ENCODE results near the gene SNHG17. TPM values are rescaled to one million over a fixed set of nuclear protein-coding genes. Genes with fewer than 3 reads are reported as not detected.
"Not testable (repeated sequence)": the region's sequence is repeated elsewhere in the genome, so short reads cannot be mapped to it uniquely, and the experiment has no call there.

The SNHG17 gene
- polyA plus RNA-seq, 1 experiment = 41.4 TPM

- H3K27me3 ChIP-seq (ENCODE audit: control insufficient read depth, insufficient read depth, low read length); CTCF ChIA-PET; H3K4me3 ChIP-seq (ENCODE audit: low read depth, low read length); DNase-seq (ENCODE audit: low read depth); H3K36me3 ChIP-seq (ENCODE audit: control insufficient read depth, insufficient read depth, low read length); POLR2A ChIA-PET: not testable (repeated sequence)
Observed at GRCh38 chr20:38460631-38461030, 25.5 kb upstream of the SNHG17 start.

DNA sequence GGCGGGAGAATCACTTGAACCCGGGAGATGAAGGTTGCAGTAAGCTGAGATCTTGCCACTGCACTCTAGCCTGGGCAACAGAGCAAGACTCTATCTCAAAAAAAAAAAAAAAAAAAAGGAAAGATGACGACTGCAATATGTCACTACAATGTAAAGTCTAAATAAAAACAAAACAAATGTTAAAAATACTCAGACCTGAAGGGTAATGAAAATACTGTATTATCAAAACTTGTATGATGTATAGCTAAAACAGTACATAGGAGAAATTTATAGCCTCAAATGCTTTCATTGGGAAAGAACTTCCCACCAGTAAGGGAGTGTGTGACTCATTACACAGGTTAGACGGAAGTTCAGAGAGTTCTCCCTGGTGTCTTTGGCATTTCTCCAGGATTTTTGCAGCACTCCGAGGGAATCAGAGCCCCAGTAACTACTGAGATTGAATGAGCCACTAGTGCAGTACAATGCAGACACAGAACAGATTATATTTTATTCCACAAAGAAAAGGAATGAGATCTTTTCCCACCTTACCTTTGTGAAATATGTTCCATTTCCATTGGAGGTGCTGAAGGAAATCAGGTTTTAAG lies 25.0 kb upstream of the SNHG17 start:
- POLR2A ChIA-PET = no interaction called here
- no peak for DNase-seq (ENCODE audit: low read depth)

GRCh38 chr20:38458314-38458713 lies 23.2 kb upstream of the SNHG17 start:
- no peak for DNase-seq (ENCODE audit: low read depth)
- CTCF ChIA-PET = interaction anchor here (1.1 to 2.7 kb wide), 4 partner anchors 10 to 23 kb away, joined by 4 to 9 read pairs (median 6); partner anchors contain the start of genes RALGAPB and SNHG17
- TF ChIP-seq, protein P1, sequence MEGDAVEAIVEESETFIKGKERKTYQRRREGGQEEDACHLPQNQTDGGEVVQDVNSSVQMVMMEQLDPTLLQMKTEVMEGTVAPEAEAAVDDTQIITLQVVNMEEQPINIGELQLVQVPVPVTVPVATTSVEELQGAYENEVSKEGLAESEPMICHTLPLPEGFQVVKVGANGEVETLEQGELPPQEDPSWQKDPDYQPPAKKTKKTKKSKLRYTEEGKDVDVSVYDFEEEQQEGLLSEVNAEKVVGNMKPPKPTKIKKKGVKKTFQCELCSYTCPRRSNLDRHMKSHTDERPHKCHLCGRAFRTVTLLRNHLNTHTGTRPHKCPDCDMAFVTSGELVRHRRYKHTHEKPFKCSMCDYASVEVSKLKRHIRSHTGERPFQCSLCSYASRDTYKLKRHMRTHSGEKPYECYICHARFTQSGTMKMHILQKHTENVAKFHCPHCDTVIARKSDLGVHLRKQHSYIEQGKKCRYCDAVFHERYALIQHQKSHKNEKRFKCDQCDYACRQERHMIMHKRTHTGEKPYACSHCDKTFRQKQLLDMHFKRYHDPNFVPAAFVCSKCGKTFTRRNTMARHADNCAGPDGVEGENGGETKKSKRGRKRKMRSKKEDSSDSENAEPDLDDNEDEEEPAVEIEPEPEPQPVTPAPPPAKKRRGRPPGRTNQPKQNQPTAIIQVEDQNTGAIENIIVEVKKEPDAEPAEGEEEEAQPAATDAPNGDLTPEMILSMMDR (IDR thresholded peaks at IDR 0.05; ENCODE audit: insufficient read depth, low read depth, low read length) = no peak
- POLR2A ChIA-PET = no interaction called here
- H3K27me3 ChIP-seq (ENCODE audit: control insufficient read depth, insufficient read depth, low read length) = peaks cover 2% of the 10 kb centered on the region; the same call in 1 of the 2 replicates
- H3K4me3 ChIP-seq (ENCODE audit: low read depth, low read length) = no peak overlapping the region
- H3K36me3 ChIP-seq (ENCODE audit: control insufficient read depth, insufficient read depth, low read length) = no peaks in the 10 kb centered on the region

More for the DNA sequence above, 25.0 kb upstream of the SNHG17 start:
- TF ChIP-seq, protein P1 (IDR thresholded peaks at IDR 0.05; ENCODE audit: insufficient read depth, low read depth, low read length) = no peak
- CTCF ChIA-PET = no interaction called here
- H3K36me3 ChIP-seq (ENCODE audit: control insufficient read depth, insufficient read depth, low read length) = no peaks in the 10 kb centered on the region
- peaks cover 2% of the 10 kb centered on the region; the same call in 1 of the 2 replicates for H3K27me3 ChIP-seq (ENCODE audit: control insufficient read depth, insufficient read depth, low read length)
- H3K4me3 ChIP-seq (ENCODE audit: low read depth, low read length) = no peak overlapping the region

- DNase-seq (ENCODE audit: low read depth) = no peak
- POLR2A ChIA-PET = no interaction called here
- Histone ChIP-seq H3K4me3 (ENCODE audit: low read depth, low read length) (no peak overlapping the region), H3K27me3 (ENCODE audit: control insufficient read depth, insufficient read depth, low read length) (peaks cover 2% of the 10 kb centered on the region; the same call in 1 of the 2 replicates), H3K36me3 (ENCODE audit: control insufficient read depth, insufficient read depth, low read length) (peaks cover 3% of the 10 kb centered on the region)
- CTCF ChIA-PET = interaction anchor here (0.8 to 1.7 kb wide), 4 partner anchors 8 to 20 kb away, joined by 3 to 5 read pairs (median 4); partner anchors contain the start of genes RALGAPB and SNHG17
- TF ChIP-seq, protein P1 (IDR thresholded peaks at IDR 0.05; ENCODE audit: insufficient read depth, low read depth, low read length) = no peak
Observed at GRCh38 chr20:38454556-38455473, 19.7 kb upstream of the SNHG17 start.

DNA sequence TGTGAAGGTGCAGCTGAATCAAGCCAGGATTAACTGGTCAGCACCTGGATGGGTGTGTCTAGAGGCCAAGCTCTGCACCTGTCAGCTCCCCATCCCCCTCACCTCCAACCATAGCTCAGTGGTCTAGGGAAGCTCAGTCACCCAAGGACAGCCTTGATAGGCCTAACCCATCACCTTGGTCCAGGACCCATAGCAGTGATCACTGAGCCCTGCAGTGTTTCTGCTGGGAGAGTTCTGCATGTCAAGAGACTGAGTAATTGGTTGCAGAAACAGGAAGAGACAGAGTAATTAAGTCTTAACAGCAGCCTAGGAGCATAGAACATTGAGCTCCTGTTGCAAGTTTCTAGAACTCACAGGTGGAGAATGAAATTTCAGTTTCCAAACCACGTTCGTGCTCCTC lies 18.8 kb upstream of the SNHG17 start:
- TF ChIP-seq, protein P1 (IDR thresholded peaks at IDR 0.05; ENCODE audit: insufficient read depth, low read depth, low read length) = no peak
- Histone ChIP-seq H3K27me3 (ENCODE audit: control insufficient read depth, insufficient read depth, low read length) (peaks cover 2% of the 10 kb centered on the region; the same call in 1 of the 2 replicates), H3K36me3 (ENCODE audit: control insufficient read depth, insufficient read depth, low read length) (peaks cover 4% of the 10 kb centered on the region), H3K4me3 (ENCODE audit: low read depth, low read length) (no peak overlapping the region)
- DNase-seq (ENCODE audit: low read depth) = no peak
- POLR2A ChIA-PET = no interaction called here
- CTCF ChIA-PET = interaction anchor here (0.6 to 2.3 kb wide), 5 partner anchors 9 to 49 kb away, joined by 3 to 8 read pairs (median 4); partner anchors contain the start of genes RALGAPB and SNHG17

All from BJ (cell line).